GM21529 (cell line): ENCODE measurements around the gene PCYT1A.
"Not testable (repeated sequence)": the region's sequence is repeated elsewhere in the genome, so short reads cannot be mapped to it uniquely, and the experiment has no call there.

ENCODE experiments used
- ATAC-seq: cut with Tn5 transposase; IDR thresholded peaks from one replicate; pipeline ENCODE4 v1.9.1; 2021; ENCODE audit not compliant: unreplicated experiment

Gene PCYT1A

DNA sequence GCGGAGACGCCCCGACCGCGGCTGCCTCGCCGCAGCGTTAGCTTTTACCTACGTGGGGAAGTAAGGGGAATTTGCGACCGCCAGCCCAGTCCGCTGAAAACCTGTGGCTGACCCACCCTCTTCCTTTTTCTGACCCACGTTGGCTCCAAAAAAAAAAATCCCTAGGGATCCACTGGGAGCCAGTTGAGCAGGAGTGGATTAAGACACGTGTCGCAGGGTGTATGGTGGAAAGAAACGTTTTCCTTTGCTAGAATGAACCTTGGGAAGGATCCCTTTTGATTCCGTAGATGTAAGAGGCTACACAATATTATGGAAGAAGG is 575 bp upstream of the PCYT1A start:
- no peak for ATAC-seq

DNA sequence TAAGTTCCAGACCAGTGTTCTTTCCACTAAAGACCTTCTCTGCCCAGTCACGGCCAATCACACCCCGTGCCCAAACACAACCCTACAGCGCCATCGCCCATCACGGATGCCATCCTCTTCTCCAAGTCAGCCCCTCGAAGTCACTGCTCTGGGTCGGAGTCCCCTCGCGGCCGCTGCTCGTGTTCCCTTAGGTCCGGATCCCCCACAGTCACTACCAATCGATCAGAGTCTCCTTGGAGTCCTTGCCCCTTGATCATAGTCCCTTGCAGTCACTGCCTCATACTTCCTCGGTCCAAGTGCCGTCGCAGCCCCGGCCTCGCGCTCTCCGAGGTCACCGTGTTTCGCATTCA is 461 bp downstream of the PCYT1A start:
- peak; percentile 23 for ATAC-seq

DNA sequence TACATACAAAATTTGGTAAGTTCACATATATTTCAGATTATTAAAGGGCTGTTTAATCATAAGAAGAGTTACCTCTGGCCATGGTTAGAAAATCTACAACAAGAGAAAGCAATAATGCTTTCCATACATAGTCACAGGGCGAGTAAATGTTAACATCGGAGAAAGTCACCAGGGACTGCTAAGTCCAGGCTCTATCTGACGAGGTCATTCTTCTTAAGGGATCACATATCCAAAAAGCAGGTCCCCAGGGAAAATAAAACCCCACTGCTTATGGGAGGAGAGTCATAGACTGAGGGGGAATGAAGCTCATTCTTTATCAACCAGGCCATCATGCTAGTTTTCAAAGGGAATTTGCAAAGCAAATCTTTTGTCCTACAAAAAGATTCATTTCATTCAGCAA is 3.1 kb downstream of the PCYT1A start:
- no peak for ATAC-seq

DNA sequence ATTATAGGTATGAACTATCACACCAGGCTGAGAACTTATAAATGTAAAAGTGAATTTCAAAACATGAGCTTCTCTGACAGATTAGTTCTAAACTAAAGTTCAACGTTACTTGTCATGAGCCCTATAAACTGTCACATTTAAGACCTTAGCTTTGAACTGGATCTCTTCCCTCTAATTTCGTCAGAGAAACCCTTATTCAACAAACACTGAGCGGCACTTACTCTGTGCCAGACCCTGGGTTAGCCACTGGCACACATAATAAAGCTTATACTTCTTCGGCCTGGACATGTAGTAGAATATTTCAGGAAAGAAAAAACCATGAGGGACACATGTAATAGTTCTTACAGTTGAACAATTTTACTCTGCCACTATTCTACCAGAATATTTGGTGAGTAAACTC is 5.6 kb downstream of the PCYT1A start:
- no peak for ATAC-seq

DNA sequence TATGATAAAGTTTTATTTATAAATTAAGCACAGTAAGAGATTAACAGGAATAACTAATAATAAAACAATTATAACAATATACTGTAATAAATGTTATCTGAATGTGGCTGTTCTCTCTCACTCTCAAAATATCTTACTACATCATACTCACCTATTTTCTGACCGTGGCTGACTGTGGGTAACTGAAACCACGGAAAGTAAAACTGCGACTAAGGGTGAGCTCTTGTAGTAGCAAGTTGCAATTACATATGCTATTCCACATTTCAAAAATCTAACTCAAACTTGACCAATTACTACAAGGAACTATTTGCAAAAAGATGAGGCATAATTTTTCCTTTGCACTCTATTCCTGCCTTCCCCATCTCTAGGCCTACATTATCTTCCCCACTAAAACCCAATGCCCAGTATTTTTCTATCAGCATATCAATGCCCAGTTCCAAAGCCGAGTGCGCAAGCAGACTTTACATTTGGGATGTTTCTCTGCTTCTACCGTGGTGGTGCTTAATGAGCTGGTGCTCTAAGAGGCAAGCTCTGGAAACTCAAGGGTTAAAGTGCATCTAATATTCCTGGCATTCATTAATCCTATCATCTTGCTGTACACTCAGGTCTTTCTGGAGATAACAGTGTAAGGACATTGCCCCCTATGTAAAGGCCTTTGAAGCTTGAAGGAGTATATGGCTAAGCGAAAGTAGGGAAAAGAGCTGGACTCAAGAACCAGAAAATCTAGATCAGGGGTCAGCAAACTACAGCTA is 6.7 kb downstream of the PCYT1A start:
- no peak for ATAC-seq

DNA sequence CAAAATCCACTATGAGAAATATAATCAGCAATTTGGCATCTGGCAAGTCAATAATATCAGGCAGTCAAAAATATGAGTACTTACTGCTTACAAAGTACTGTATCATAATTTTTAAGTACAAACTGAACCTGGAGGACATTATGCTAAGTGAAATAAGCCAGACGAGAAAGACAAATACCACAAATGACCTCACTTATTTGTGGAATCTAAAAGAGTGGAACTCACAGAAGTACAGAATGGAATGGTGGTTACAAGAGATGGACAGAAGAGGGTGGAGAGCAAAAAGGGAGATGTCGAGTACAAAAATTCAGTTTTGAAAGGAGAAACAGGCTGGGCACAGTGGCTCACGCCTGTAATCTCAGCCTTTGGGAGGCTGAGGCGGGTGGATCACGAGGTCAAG is 12.4 kb downstream of the PCYT1A start:
- no peak for ATAC-seq

DNA sequence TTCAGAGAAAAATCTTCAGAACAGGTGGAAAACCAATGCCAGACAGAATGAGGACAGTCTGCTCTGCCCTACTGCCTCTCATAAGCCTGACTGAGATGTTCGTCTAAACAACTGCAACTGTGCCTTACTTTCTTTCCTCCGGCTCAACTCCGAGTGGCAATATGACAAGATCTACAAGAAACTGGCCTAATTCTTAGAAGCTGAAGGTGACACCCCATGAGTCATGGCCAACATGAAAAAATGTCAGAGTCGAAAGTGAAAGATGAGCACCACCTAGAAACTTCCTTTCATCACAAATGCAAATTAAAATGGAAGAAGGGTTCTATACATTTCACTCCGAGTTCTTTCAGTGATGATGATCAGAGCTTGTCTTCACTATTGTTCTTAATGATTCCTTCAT is 12.9 kb downstream of the PCYT1A start:
- peak; percentile 87 for ATAC-seq

DNA sequence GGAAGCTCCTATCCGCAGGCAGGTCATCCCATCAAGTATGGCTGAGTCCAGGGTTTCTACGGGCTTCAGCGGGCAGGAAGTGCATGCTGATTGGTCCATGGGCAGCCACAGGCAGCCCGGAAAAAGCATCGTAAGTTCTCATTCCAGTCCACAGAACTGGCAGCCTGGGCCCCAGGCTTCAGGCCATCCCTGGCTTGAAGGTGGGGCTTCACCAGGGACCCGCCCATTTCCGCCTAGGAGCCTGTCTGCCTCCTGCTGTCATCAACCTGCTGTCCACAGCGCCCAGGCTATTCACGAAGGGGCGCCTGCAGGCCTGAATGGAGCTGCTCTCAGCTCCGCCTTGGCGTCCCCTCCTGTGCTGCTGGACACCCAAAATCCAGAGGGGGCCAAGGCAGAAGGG is 13.9 kb downstream of the PCYT1A start:
- no peak for ATAC-seq

DNA sequence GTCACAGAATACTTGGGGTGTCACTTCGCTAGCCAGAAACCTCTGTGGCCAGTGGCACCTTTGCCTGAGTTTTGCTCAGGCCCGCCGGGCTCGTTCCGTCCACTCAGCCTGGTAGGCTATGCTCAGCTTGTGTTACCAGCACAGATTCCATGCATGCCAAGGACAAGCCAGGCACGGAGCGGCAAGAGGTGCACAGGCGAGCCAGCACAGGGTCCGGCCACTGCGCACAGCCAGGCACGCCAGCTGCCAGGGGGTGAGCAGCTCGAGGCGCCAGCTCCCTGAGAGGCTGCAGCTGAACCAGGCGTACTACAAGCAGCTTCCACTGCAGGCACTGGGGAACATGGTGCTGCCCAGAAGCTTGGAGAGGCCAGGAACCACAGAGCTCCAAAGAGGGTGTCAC is 14.7 kb downstream of the PCYT1A start:
- no peak for ATAC-seq

DNA sequence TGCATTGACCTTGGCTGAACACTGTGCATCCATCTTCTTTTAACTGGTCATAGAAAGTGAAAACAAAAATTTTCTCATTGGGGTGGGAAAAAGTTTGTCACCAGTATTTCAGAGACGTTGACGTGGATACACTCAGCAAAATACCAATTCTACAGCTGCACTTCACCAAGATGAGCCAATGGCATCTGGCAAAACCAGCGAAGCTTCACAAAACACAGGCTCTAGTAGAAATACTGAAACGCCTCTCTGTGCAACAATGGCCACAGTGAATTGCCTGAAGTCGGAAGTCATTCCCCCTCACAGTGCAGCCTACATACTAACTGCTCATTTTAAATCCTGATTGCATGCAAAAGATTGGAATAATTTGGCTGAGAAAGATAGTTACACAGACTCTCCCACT is 17.0 kb downstream of the PCYT1A start:
- ATAC-seq: no peak

DNA sequence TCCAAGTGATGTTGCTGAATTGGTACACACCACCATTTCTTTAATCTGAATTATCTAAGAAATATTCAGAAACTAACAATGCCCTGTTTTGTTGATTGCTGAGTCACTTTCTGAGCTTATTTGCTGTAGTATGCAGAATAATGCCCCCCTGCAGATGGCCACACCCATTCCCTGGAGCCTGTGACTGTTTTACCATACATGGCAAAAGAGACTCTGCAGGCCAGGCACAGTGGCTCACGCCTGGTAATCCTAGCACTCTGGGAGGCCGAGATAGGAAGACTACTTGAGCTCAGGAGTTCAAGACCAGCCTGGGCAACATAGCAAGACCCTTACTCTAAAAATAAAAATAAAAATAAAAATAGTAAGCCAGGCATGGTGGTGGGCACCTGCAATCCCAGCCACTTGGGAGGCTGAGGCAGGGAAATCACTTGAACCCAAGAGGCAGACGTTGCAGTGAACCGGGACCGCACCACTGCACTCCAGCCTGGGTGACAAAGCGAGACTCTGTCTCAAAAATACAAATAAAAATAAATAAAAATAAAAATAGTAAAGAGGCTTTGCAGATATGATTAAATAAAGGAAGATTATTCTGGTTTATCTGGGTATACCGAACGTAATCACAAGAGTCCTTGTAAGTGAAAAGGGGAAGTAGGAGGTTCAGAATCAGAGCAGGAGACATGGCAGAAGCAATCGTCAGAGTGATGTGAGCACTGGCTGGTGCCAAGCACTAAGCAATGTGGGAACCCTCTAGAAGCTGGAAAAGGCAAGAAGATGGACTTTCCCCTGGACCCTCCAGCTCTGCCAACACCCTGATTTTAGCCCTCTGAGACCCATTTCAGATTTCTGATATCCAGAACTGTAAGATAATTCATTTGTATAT is 19.0 kb downstream of the PCYT1A start:
- ATAC-seq: no peak

DNA sequence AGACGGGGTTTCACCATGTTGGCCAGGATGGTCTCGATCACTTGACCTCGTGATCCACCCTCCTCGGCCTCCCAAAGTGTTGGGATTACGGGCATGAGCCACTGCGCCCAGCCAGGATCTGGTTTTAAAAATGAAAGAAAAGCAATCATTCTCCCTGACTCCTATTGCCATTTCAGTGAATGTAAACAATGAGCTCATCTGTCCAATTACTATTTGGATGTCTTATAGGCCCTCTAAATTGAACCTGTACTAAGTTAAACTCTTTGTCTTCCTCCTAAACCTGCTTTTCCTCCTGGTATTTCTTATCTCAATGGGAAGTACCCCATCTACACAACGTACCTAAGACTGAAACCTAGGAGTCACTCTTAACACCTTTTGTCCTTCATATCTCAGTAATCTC is 23.7 kb downstream of the PCYT1A start:
- ATAC-seq: no peak

DNA sequence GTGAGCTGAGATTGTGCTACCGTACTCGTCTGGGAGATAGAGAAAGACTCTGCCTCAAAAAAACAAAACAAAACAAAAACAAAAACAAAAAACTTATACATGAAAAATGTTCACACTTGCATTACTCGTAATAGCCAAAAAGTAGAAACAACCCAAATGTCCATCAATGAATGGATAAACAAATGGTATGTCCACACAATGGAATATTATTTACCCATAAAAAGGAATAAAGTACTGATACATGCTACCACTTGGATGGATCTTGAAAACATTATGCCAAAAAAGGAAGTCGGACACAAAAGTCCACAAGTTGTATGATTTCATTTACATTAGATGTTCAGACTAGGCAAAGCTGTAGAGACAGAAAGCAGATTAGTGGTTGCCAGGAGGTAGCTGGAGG is 26.7 kb downstream of the PCYT1A start:
- ATAC-seq: no peak

DNA sequence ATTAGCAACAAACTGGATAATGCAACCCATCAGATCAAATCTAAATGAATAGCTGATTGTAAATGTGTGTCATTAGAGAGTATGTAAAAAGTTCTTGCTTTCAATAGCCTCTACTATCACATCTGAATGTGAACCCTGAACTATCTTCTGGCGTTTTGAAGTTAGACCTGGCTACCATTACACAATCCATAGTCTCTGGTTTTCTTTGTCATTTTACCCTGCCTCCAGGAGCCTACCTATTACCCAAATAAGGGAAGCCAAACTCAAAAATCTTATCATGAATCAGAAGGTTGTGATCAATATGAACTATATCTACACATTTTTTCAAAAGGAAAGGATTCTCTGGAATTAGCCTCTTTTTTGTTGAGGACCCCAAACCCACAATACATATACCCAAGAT is 31.8 kb downstream of the PCYT1A start:
- no peak for ATAC-seq

DNA sequence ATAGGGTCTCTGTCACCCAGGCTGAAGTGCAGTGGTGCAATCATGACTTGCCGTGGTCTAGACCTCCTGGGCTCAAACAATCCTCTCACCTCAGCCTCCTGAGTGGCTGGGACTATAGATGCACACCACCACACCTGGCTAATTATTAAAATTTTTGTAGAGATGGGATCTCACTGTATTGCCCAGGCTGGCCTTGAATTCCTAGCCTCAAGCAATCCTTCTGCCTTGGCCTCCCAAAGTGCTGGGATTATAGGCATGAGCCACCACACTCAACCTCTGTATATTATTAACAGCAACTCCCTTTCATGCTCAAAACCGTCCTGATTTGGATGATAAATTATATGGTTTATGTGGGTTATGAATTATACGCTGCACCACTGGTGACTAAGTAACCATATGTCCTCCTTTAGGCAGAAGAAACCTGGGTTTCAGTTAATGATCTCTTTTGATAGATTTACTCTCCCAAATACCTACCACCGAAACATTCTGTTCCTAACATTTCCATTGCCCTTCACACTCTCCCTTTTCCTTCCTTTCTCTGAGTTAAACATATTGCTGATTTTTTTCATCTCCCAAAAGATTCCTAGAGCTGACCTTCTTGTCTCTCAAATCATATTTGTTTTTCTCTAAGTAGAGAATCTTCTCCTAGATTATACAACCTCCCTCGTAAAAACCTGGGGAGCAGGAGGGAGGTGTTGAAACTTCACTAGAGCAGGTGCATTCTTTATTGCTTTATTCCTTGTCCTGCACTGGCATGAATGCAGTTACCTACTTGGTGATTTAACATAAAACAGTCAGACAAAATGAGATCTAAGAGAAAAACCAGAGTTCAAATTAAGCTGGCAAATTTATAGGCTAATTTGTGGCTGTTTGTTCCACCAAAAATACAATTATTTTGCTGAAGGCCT is 32.9 kb downstream of the PCYT1A start:
- no peak for ATAC-seq

DNA sequence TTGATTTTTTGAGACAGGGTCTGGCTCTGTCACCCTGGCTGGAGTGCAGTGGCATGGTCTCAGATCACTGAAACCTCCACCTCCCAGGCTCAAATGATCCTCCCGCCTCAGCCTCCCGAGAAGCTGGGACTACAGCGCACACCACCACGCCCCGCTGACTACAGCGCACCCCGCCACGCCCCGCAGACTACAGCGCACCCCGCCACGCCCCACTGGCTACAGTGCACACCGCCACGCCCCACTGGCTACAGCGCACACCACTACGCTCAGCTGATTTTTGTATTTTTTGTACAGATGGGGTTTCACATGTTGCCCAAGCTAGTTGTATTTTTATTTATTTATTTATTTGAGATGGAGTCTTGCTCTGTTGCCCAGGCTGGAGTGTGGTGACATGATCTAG is 35.6 kb downstream of the PCYT1A start:
- ATAC-seq: no peak

DNA sequence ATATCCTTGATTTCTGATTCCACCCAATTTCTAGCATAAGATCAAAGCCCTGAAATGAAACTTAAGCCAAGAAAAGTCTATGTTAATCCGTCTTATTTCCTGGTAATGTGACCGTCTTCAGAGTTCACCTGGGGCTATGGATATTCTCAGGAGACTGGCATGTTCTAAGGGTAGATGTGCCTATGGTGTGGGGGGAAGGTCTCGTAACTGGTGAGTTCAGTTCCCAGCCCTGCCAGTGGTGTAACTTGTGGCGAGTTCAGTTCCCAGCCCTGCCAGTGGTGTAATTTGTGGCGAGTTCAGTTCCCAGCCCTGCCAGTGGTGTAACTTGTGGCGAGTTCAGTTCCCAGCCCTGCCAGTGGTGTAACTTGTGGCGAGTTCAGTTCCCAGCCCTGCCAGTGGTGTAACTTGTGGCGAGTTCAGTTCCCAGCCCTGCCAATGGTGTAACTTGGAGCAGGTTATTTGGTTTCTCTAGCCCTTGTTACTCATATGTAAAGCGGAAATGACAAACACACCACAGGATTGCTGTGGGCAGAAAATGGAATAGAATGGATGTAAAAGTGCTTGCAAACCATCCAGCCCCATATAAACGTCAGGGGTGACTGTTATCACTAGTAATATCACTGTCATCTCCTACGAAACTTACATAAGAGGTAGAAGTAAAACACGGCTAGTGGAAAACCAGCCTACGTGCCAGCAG is 40.8 kb downstream of the PCYT1A start:
- ATAC-seq: no peak

DNA sequence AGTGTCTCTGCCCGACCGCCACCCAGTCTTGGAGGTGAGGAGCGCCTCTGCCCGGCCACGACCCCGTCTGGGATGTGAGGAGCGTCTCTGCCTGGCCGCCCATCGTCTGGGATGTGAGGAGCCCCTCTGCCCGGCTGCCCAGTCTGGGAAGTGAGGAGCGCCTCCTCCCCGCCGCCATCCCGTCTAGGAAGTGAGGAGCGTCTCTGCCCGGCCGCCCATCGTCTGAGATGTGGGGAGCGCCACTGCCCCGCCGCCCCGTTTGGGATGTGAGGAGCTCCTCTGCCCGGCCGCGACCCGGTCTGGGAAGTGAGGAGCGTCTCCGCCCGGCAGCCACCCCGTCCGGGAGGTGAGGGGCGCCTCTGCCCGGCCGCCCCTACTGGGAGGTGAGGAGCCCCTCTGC is 43.4 kb downstream of the PCYT1A start:
- not testable (repeated sequence) for ATAC-seq

DNA sequence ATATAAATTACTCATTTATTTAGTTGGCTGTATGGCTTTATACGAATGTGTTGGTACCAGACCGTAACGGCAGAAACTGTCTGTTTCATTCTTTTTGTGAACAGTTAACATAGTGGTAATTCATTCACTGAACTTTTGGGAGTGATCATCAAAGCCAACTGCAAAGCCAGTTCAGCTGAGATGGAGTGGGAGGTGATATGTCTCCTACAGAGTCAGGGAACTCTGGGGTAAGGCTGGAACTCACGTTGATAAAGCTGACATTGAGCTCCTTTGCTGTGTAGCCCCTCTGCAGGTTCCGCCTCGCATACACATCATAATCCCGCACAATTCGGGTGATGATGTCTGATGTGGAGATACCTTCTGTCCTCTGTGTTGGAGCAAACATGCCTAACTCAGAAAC is 45.8 kb downstream of the PCYT1A start:
- no peak for ATAC-seq

DNA sequence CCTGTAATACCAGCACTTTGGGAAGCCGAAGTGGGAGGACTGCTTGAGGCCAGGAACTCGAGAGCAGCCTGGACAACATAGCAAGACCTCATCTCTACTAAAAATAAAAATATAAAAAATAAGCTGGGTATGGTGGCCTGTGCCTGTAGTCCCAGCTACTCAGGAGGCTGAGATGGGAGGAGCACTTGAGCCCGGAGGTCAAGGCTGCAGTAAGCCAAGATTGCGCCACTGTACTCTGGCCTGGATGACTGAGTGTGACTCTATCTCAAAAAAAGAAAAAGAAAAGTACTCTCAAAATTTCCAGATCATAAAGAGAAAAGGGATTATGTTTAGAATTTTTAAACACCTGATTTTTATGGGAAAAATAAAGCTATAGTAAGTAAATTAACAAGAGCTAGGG is 47.1 kb downstream of the PCYT1A start:
- ATAC-seq: no peak
